NCI-H748 treated with DMSO at 0.1 percent for 48 hours (cell line): Measurements from ENCODE around the gene NFATC2.

Experiments
- DNase-seq: peaks from one replicate; lab custom pipeline; 2025; lab: John Stamatoyannopoulos, UW

Gene NFATC2

DNA sequence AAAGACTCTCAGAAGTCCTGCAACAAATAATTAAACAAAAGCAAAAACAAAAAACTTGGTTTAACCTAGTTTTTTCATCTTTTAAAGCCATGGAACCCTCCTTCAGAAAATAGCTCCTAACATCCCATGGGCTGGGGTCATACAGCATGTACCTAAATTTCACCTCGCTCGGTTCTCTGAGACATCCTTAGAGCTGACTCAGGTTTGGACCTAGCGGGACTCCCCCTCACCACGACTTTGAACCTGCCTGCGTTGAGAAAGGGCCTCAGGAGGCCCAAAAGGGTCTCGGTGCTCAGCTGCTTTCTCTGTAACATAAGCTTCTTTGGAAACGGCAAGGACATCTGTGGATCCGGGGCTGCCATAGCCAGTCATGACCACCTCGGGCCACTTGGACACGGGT is 112.8 kb downstream of the NFATC2 start:
- DNase-seq = no peak

- no peak for DNase-seq
Observed at GRCh38 chr20:51429144-51429482, 113.4 kb downstream of the NFATC2 start.

- no peak for DNase-seq
Observed at GRCh38 chr20:51428401-51429143, 113.9 kb downstream of the NFATC2 start.

DNA sequence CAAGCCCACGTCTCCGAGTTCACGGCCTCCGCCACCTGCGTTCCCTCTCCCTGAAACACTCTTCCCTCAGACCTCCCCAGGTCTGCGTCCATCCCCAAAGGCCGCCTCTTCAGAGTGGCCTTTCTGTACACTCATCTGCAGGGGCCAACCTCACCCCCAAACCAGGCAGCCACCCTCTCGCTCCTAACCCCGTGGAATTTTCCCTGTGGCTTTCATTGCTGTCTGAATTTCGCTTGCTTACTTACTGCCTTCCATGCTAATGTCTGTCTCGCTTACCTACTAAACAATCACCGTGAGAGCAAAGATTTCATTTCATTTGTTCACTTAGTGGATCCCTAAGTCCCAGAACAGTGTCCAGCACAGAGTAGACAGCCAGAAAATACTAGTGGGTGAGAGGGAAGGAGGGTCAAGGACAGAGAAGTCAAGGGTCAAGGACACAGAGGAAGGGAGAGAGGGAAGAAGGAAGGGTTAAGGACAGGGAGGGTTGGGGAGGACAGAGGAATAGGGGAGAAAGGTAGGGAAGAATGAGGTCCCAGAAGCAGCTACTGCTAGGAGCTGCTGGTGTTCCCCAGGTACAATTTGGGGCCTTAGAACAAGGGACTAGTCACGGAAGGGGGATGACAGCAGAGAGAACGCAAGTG is 114.7 kb downstream of the NFATC2 start:
- DNase-seq = no peak

GRCh38 chr20:51426718-51427650 is 115.5 kb downstream of the NFATC2 start:
- DNase-seq = no peak

- DNase-seq = no peak
Observed at GRCh38 chr20:51425347-51426106, 117.0 kb downstream of the NFATC2 start.

DNA sequence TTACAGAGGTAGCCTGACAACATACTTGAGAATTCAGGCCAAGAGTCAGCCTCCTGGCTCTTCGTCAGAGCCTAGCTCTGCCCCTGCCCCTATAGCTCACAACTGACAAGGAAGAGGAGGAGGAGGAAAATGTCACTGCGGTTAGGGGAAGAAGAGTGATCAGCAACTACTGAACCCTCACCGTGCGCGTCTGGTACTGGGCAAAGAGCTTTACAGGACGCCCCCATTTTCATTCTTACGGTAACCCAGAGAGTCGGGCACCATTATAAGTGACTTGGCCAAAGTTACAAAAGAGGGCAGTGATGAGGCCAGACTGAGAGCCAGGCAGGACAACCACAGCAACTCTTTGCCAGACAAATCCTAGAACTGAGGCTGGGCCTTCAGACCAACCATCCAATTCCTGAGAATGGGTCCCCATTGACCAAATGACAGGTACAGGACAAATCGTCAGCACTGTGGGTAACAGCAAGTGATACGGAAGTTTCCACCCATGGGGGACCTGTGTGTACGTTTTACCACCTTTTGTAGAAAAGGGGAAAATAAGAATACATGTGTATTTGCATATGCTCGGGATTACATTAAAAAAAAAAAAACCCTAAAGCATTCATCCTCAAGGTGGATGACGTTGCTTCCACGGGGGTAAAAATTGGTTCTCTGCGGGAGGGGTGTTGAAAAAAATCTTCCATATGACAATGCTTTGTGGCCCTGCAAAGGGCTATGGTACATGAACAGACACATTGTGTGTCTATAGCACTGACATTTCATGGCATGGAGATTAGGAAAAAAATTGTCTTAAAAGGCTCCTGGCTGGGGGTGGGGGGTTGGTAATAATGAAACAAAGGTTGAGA is 118.0 kb downstream of the NFATC2 start:
- DNase-seq = no peak

DNA sequence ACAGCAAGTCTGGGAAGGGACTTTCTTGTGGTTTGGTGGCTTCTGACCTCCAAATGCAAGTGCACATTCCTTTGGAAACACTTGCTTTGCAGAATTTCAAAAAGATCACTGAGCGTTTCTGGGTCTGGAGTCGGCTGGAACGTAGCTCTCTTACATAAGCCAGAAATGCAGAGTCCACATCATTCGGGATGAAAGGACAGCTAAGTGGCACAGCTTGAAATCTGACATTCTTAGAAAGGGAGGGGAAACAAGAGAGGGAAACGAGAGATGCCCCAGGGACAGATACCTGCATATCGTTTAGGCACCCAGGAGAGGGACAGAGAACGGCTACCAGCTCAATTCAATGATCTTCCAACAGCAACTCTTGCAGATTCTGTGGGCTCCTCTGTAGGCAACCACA is 118.7 kb downstream of the NFATC2 start:
- DNase-seq = no peak

- no peak for DNase-seq
Observed at GRCh38 chr20:51423290-51423667, 119.2 kb downstream of the NFATC2 start.

GRCh38 chr20:51422514-51423289 is 119.8 kb downstream of the NFATC2 start:
- no peak for DNase-seq

GRCh38 chr20:51420805-51421204 is 121.7 kb downstream of the NFATC2 start:
- DNase-seq = no peak

DNA sequence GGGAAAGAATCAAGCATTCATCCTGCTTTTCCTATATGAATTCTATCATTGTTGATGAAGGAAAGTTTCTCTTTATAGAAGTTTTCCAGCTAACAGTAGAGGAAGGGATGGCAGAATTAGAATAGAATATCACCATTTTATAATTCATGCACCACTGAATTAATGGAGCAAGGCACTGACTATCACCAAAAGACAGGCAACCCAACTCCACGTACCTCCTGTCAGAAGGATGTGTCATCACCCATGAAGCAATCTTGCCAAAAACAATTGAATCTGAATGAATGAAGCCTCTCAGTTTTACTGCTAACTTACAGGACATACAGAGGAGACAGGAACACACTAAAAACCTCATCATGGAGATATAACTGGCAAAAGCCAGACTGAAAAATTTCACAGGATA is 122.4 kb downstream of the NFATC2 start:
- DNase-seq = no peak

DNA sequence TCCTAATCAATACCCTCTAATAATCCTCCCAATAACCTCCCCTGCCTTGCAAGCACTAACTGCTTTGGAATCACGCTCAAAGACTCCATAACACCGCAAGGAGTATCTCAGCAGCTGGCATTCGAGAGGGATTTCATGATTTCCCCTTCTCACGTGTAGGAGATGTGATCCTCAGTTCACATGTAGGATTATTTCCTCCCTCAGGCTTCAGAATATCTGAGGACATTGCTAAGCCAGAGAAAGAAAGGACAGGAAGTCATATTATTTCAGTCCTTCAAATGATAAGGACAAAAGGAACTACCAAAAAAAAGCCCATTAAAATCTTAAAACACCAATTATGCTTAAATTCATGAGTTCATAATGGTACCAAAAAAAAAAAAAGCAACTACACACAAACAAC is 122.9 kb downstream of the NFATC2 start:
- DNase-seq = no peak

DNA sequence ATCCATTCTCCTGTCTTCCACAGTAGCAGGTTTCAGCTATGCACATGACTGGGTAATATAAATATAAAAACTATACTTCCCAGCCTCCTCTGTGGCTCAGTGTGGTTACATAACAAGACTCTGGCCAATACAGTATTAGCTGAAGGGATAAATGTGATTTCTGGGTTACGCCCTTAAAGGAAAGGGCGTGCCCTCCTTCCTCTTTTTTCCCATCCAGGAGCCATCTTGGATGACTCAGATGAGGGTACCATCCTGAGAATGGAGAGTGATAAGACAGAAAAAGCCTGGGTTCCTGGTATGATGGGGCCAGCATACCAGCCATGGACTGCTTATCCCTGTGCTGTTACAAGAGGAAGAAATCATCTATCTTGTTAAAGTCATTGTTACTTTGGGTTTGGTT is 123.3 kb downstream of the NFATC2 start:
- no peak for DNase-seq

GRCh38 chr20:51418137-51418529 is 124.4 kb downstream of the NFATC2 start:
- DNase-seq = no peak

GRCh38 chr20:51417250-51418136 is 125.0 kb downstream of the NFATC2 start:
- no peak for DNase-seq

DNA sequence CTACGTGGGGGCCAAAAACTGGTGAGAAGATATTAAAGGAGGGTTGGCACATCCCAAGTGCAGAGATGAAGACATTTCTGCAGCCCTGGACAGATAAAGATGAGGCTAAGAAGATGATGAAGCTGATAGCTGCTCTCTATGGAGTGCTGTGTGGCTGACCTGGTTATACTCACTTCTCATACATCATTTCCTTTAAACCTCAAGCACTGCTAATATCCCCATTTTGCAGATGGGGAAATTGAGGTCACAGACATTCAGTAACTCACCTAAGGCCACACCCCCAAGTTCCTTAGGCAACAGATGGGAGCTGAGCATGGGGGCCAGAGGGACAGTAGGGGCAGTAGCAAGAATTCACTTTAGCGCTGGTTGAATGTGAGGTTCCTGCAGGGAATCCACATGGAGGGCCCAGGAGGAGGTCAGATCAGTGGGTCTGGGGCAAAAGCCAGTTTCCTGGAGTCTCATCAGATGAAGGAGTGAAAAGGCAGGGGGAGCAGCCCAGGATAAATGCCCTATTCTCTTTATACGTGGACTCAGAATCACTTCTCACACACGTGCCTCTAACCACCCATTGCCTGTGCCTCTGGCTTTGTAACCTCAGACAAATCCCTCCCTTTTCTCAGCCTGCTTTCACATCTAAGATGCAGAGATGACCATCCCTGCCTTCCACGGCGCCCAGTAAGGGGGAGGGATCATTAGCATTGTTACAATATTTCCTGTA is 125.8 kb downstream of the NFATC2 start:
- DNase-seq = no peak

DNA sequence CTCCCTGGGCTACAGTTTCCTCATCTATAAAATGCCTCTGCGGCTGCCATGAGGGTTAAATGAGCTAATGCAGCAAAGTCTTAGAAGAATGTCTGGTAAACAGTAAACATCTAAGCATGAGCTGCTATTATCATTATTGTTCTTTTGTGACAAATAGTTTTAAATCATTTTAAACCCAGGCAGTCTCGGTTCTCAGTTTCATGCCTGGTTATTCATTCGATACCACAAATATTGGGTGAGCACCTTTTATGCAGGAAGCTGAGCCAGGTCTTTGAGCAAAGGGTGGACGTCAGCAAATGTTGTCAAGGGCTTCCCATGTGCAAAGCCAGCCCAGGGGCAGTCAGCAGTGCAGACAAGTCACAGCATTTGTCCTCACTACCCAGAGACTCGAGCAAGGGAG is 128.7 kb downstream of the NFATC2 start:
- DNase-seq = no peak
